H1 (cell line): ENCODE data around the gene GALNT13.

Experiments used
- ATF3 ChIP-seq: IDR thresholded peaks from 2 replicates; pipeline ENCODE4 v1.6.1; 2011; ENCODE audit warnings: low read depth, mild to moderate bottlenecking, low read length; ENCODE audit not compliant: insufficient read depth
- BCL11A ChIP-seq, 2 experiments: IDR thresholded peaks; one replicate each; pipeline ENCODE4 v1.6.1; 2011; ENCODE audit warnings: low read depth in 2 of 2, low read length in 2 of 2, mild to moderate bottlenecking in 2 of 2
- CREB1 ChIP-seq: IDR thresholded peaks from 2 replicates; pipeline ENCODE4 v1.6.1; 2012; ENCODE audit warnings: inconsistent platforms
- EZH2 ChIP-seq: fragments of 200-600 bp; sonication (generic); IDR thresholded peaks from 2 replicates; pipeline ENCODE4 v1.7.1; 2012; ENCODE audit warnings: low read depth, mild to moderate bottlenecking, moderate library complexity, low read length, inconsistent platforms; ENCODE audit not compliant: severe bottlenecking
- HDAC2 ChIP-seq, 2 experiments: fragments of 300-600 bp in 1 of 2; sonication (generic) in 1 of 2; IDR thresholded peaks; 2 replicates each; pipeline ENCODE4 v1.6.1; 2011 to 2012; ENCODE audit warnings: low read depth in 2 of 2, low read length in 2 of 2, mild to moderate bottlenecking in 2 of 2, moderate library complexity in 2 of 2, borderline replicate concordance in 1 of 2, inconsistent platforms in 1 of 2
- KDM1A ChIP-seq: fragments of 200-600, 300-600 bp; sonication (generic); IDR thresholded peaks from 2 replicates; pipeline ENCODE4 v1.7.1; 2016; ENCODE audit warnings: mild to moderate bottlenecking, low read length, borderline replicate concordance
- SIX5 ChIP-seq: IDR thresholded peaks from 2 replicates; pipeline ENCODE4 v1.6.1; 2011; ENCODE audit warnings: mild to moderate bottlenecking, low read depth, low read length
- SP1 ChIP-seq: IDR thresholded peaks from 2 replicates; pipeline ENCODE4 v1.6.1; 2011; ENCODE audit warnings: low read depth, low read length
- TEAD4 ChIP-seq: IDR thresholded peaks from 2 replicates; pipeline ENCODE4 v1.6.1; 2012; ENCODE audit warnings: low read depth, low read length, inconsistent platforms, mixed read lengths
- ZNF274 ChIP-seq: IDR thresholded peaks from 2 replicates; pipeline ENCODE4 v1.7.0; 2012; ENCODE audit warnings: low read length, borderline replicate concordance; ENCODE audit errors: extremely low read depth
- TF ChIP-seq, protein P1 (sequence below), 3 experiments: IDR thresholded peaks; 1 replicate in 2 of 3; 2 replicates in 1 of 3; pipeline versions ENCODE4 v1.5.1 to v1.6.1; 2011; ENCODE audit warnings: low read length in 3 of 3, mild to moderate bottlenecking in 3 of 3, inconsistent platforms in 2 of 3, low read depth in 1 of 3, moderate library complexity in 1 of 3; ENCODE audit not compliant: insufficient read depth in 1 of 3; ENCODE audit errors: control extremely low read depth in 1 of 3

DNA sequence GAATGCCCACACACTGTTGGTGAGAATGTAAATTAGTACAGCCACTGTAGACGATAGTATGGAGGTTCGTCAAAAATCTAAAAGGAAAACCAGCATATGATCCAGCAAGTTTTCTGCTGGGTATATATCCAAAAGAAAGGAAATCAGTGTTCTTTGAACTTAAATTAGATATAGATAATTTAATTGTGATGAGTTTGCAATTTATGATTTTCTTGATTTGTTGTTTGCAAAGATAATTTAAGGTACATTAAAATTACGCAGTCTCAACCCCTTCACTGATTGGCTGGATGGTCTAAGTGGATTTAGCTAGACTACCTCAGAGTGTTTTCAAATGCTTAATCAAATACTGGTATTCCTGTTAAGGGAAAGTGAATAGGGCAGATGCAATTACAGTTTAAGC, 302.2 kb downstream of the GALNT13 start:
- no peak for TF ChIP-seq BCL11A (IDR thresholded peaks at IDR 0.05; ENCODE audit: low read depth in 2 of 2, low read length in 2 of 2)
- TF ChIP-seq CREB1, result no peak
- no peak for TF ChIP-seq ATF3
- TF ChIP-seq ZNF274, result no peak
- no peak for TF ChIP-seq SIX5
- TF ChIP-seq, protein P1, sequence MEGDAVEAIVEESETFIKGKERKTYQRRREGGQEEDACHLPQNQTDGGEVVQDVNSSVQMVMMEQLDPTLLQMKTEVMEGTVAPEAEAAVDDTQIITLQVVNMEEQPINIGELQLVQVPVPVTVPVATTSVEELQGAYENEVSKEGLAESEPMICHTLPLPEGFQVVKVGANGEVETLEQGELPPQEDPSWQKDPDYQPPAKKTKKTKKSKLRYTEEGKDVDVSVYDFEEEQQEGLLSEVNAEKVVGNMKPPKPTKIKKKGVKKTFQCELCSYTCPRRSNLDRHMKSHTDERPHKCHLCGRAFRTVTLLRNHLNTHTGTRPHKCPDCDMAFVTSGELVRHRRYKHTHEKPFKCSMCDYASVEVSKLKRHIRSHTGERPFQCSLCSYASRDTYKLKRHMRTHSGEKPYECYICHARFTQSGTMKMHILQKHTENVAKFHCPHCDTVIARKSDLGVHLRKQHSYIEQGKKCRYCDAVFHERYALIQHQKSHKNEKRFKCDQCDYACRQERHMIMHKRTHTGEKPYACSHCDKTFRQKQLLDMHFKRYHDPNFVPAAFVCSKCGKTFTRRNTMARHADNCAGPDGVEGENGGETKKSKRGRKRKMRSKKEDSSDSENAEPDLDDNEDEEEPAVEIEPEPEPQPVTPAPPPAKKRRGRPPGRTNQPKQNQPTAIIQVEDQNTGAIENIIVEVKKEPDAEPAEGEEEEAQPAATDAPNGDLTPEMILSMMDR (IDR thresholded peaks at IDR 0.05; ENCODE audit: control extremely low read depth in 1 of 3, insufficient read depth in 1 of 3, low read depth in 1 of 3, low read length in 3 of 3), result no peak
- no peak for TF ChIP-seq EZH2
- TF ChIP-seq KDM1A, result no peak
- no peak for TF ChIP-seq TEAD4
- TF ChIP-seq SP1, result no peak
- TF ChIP-seq HDAC2 (IDR thresholded peaks at IDR 0.05; ENCODE audit: borderline replicate concordance in 1 of 2, low read depth in 2 of 2, low read length in 2 of 2), result no peak
